Stimulated activated CD8-positive, alpha-beta memory T cell treated with anti-CD3 and anti-CD28 coated beads, Interleukin-4, amount 100 ng/mL, for 4 hours (primary cell): ENCODE measurements around the gene ZNF292.
"Not testable (repeated sequence)": the region's sequence is repeated elsewhere in the genome, so short reads cannot be mapped to it uniquely, and the experiment has no call there.

Experiments used
- DNase-seq, 2 donors: peaks; one replicate each; pipeline ENCODE4 v3.0.0-alpha.2; 2020; ENCODE audit warnings: low read depth in 2 of 2, low spot score in 1 of 2

ZNF292 gene

GRCh38 chr6:87264481-87264880 lies 109.1 kb downstream of the ZNF292 start:
- DNase-seq: no peak

- no peak for DNase-seq
These were observed 119.4 kb downstream of the ZNF292 start for GRCh38 chr6:87274660-87275274.

- DNase-seq: no peak
These were observed 121.3 kb downstream of the ZNF292 start for GRCh38 chr6:87276624-87277023.

GRCh38 chr6:87277123-87277522 lies 121.8 kb downstream of the ZNF292 start:
- DNase-seq: no peak

- DNase-seq: no peak
These were observed 123.8 kb downstream of the ZNF292 start for GRCh38 chr6:87279196-87279595.

- no peak for DNase-seq
These were observed 126.1 kb downstream of the ZNF292 start for GRCh38 chr6:87281426-87281825.

- DNase-seq: no peak
These were observed 127.4 kb downstream of the ZNF292 start for GRCh38 chr6:87282743-87283142.

- no peak for DNase-seq
These were observed 128.1 kb downstream of the ZNF292 start for GRCh38 chr6:87283461-87283860.

- no peak for DNase-seq
These were observed 131.9 kb downstream of the ZNF292 start for GRCh38 chr6:87287251-87287650.

- no peak for DNase-seq
These were observed 134.2 kb downstream of the ZNF292 start for GRCh38 chr6:87289571-87289970.

GRCh38 chr6:87291883-87292282 lies 136.5 kb downstream of the ZNF292 start:
- DNase-seq: no peak

- DNase-seq: no peak
These were observed 138.2 kb downstream of the ZNF292 start for GRCh38 chr6:87293526-87293925.

- DNase-seq: no peak
These were observed 141.8 kb downstream of the ZNF292 start for GRCh38 chr6:87297119-87297518.

- DNase-seq: not testable (repeated sequence)
These were observed 145.9 kb downstream of the ZNF292 start for GRCh38 chr6:87301277-87301676.

- DNase-seq: no peak
These were observed 153.6 kb downstream of the ZNF292 start for GRCh38 chr6:87308970-87309369.

- no peak for DNase-seq
These were observed 157.5 kb downstream of the ZNF292 start for GRCh38 chr6:87312860-87313259.
